ENCODE data around the gene CLCN4.

DNA sequence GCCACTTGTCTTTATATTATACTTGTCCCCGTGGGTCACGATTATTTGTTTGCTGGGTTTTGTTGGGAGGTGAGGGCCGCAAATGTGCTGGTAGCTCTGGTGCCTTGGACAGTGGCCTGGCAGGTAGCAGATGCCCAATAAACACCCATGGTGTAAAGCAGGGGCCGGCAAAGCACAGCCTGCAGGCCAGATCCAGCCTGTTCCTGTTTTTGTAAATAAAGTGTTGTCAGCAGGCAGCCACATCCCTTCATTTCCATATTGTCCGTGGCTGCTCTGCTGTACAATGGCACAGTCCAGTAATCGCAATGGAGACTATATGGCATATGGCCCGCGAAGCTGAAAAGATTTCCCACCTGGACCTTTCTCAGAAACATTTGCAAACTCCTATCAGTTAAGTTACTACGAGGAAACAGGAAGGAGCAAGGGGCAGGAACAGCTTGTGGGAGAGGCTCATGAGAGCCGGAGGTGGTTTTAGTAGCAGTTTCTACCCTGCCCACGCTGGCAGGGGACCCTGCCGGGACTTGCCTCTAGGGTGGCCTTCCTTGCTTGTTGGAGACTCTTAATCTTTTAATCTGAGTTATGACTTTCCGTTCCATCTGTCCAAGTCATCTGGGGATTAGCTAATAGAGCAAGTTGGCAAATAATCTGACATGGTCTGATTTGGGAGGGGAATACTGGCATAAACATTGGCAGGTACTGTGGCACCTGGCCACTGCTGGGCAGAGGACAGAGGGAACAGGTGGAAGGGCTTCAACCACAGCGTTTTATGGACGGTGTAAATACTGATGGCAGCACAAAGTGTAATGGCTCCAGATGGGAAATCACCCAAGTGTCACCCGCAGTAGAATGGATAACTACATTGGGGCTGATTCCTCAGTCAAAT is 19.6 kb downstream of the CLCN4 start:
- TF ChIP-seq, protein P1, sequence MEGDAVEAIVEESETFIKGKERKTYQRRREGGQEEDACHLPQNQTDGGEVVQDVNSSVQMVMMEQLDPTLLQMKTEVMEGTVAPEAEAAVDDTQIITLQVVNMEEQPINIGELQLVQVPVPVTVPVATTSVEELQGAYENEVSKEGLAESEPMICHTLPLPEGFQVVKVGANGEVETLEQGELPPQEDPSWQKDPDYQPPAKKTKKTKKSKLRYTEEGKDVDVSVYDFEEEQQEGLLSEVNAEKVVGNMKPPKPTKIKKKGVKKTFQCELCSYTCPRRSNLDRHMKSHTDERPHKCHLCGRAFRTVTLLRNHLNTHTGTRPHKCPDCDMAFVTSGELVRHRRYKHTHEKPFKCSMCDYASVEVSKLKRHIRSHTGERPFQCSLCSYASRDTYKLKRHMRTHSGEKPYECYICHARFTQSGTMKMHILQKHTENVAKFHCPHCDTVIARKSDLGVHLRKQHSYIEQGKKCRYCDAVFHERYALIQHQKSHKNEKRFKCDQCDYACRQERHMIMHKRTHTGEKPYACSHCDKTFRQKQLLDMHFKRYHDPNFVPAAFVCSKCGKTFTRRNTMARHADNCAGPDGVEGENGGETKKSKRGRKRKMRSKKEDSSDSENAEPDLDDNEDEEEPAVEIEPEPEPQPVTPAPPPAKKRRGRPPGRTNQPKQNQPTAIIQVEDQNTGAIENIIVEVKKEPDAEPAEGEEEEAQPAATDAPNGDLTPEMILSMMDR (IDR thresholded peaks at IDR 0.05): no peak
- no peak for TF ChIP-seq EZH2 (IDR thresholded peaks at IDR 0.05; ENCODE audit: borderline replicate concordance, insufficient read depth, low read depth, low read length, poor library complexity, severe bottlenecking)
